Panc1 (cell line): ENCODE results near the gene TFCP2L1. TPM values are rescaled to one million over a fixed set of nuclear protein-coding genes. Genes with fewer than 3 reads are reported as not detected.

ENCODE experiments used
- ATAC-seq: fragments of 200-7000 bp; cut with Tn5 transposase; 2 replicates; pipeline ENCODE4 v1.9.1; 2020; ENCODE audit warnings: mild to moderate bottlenecking, moderate library complexity
- BruUV-seq: library from RNA; stranded (reverse); fragments of 400-500 nt; replicated peaks from 2 replicates; lab custom pipeline; 2021; lab: Mats Ljungman, UMichigan
- CTCF ChIA-PET: fragments of 300-600 bp; sonication (Branson Sonifier 250); formaldehyde crosslinking; loops from one replicate; lab custom pipeline; 2022; ENCODE audit warnings: antibody characterized with exemption; lab: Charles Lee
- POLR2A ChIA-PET: fragments of 300-600 bp; sonication (Branson Sonifier 250); formaldehyde crosslinking; loops from one replicate; lab custom pipeline; 2022; ENCODE audit warnings: antibody characterized with exemption; lab: Charles Lee
- DNase-seq: peaks from one replicate; pipeline ENCODE4 v3.0.0-alpha.2; 2010; ENCODE audit warnings: low read depth, low spot score
- H3K27ac ChIP-seq: 2 replicates; pipeline ENCODE4 v1.5.1; 2011; ENCODE audit warnings: mild to moderate bottlenecking, low read length, inconsistent platforms
- H3K27me3 ChIP-seq: fragments of 200-500 bp; sonication (Bioruptor generic); 2 replicates; pipeline ENCODE4 v1.6.0; 2014; ENCODE audit warnings: low read length, inconsistent platforms; ENCODE audit not compliant: control insufficient read depth, insufficient read depth
- H3K36me3 ChIP-seq: fragments of 200-500 bp; sonication (Bioruptor generic); 2 replicates; pipeline ENCODE4 v1.5.1; 2014; ENCODE audit warnings: inconsistent platforms, mild to moderate bottlenecking, low read length, moderate library complexity; ENCODE audit not compliant: control insufficient read depth, insufficient read depth
- H3K4me1 ChIP-seq: 2 replicates; pipeline ENCODE4 v1.5.1; 2011; ENCODE audit warnings: inconsistent platforms, mild to moderate bottlenecking, low read length, moderate library complexity; ENCODE audit not compliant: control insufficient read depth, insufficient read depth
- H3K4me3 ChIP-seq, 2 experiments: 2 replicates each; pipeline ENCODE4 v1.5.1; 2011 to 2012; ENCODE audit warnings: low read depth in 2 of 2, low read length in 2 of 2, mild to moderate bottlenecking in 2 of 2, inconsistent platforms in 1 of 2, moderate library complexity in 1 of 2
- H3K9me3 ChIP-seq: fragments of 200-500 bp; sonication (Bioruptor generic); 2 replicates; pipeline ENCODE4 v1.5.1; 2014; ENCODE audit warnings: low read depth, mild to moderate bottlenecking, inconsistent platforms, low read length, moderate library complexity; ENCODE audit not compliant: control insufficient read depth, insufficient read depth
- CTCF ChIP-seq: fragments of 450-650 bp; IDR thresholded peaks from 2 replicates; pipeline ENCODE4 v1.5.1; 2017; ENCODE audit warnings: mild to moderate bottlenecking
- POLR2AphosphoS5 ChIP-seq: IDR thresholded peaks from 2 replicates; pipeline ENCODE4 v1.6.1; 2012; ENCODE audit warnings: mild to moderate bottlenecking, low read depth, low read length, moderate library complexity
- REST ChIP-seq, 2 experiments: IDR thresholded peaks; 2 replicates each; pipeline ENCODE4 v1.6.1; 2011 to 2012; ENCODE audit warnings: low read depth in 2 of 2, control low read depth in 1 of 2, low read length in 1 of 2, mild to moderate bottlenecking in 1 of 2, moderate library complexity in 1 of 2; ENCODE audit not compliant: insufficient read depth in 1 of 2
- SIN3A ChIP-seq: IDR thresholded peaks from 2 replicates; pipeline ENCODE4 v1.6.1; 2012; ENCODE audit warnings: low read depth, mild to moderate bottlenecking, low read length, moderate library complexity, borderline replicate concordance; ENCODE audit not compliant: insufficient read depth
- TCF7L2 ChIP-seq: IDR thresholded peaks from 2 replicates; pipeline ENCODE4 v1.6.1; 2011; ENCODE audit warnings: mild to moderate bottlenecking, low read depth, low read length, inconsistent platforms
- in situ Hi-C: cut with HindIII; loops from 2 replicates; pipeline ENCODE4 v1.10.0; 2016; ENCODE audit warnings: low sequenced_read_pairs, low pct_unique_long_range_greater_than_20kb
- intact Hi-C: fragments of 100-400 bp; cut with micrococcal nuclease; formaldehyde crosslinking; loops from one replicate; pipeline ENCODE4 v1.10.0; 2022; ENCODE audit not compliant: unreplicated experiment
- total RNA-seq: library from RNA; stranded (reverse); gene quantifications from one replicate; pipeline ENCODE4 v1.2.1, GENCODE V29; 2021; ENCODE audit not compliant: unreplicated experiment

TFCP2L1 gene
- total RNA-seq, 1 experiment from 2014 or later = 4.9 TPM

GRCh38 chr2:121214296-121214695 is 70.7 kb downstream of the TFCP2L1 start:
- no TSS peak for BruUV-seq
- Histone ChIP-seq H3K36me3 (no peaks in the 10 kb centered on the region), H3K4me1 (no peaks in the 10 kb centered on the region), H3K27me3 (no peaks in the 10 kb centered on the region), H3K9me3 (no peaks in the 10 kb centered on the region), H3K4me3 (no peak overlapping the region), H3K27ac (no peak overlapping the region)
- ChIA-PET POLR2A (no interaction called here), CTCF (no interaction called here)
- ATAC-seq (no peak), DNase-seq (no peak)
- TF ChIP-seq REST (IDR thresholded peaks at IDR 0.05; ENCODE audit: insufficient read depth in 1 of 2, low read depth in 2 of 2, low read length in 1 of 2) = no peak
- intact Hi-C loops (no loop called here), in situ Hi-C loops (no loop called here)

- intact Hi-C loops = no loop called here
Measured at GRCh38 chr2:121213386-121213785, 71.6 kb downstream of the TFCP2L1 start.

More at GRCh38 chr2:121213386-121213785, 71.6 kb downstream of the TFCP2L1 start:
- no peak overlapping the region for H3K4me3 ChIP-seq
- H3K27me3 ChIP-seq = no peaks in the 10 kb centered on the region
- H3K27ac ChIP-seq = no peak overlapping the region
- ChIA-PET POLR2A (no interaction called here), CTCF (no interaction called here)
- no peaks in the 10 kb centered on the region for H3K4me1 ChIP-seq
- DNase-seq = no peak
- H3K36me3 ChIP-seq = no peaks in the 10 kb centered on the region
- no peaks in the 10 kb centered on the region for H3K9me3 ChIP-seq
- TF ChIP-seq POLR2AphosphoS5 = no peak
- TF ChIP-seq CTCF = no peak
- TF ChIP-seq TCF7L2 = no peak
- no peak for TF ChIP-seq REST (IDR thresholded peaks at IDR 0.05; ENCODE audit: insufficient read depth in 1 of 2, low read depth in 2 of 2, low read length in 1 of 2)
- no peak for TF ChIP-seq SIN3A
- BruUV-seq = no TSS peak
- in situ Hi-C loops = no loop called here
- ATAC-seq = no peak
